ENCODE measurements around the gene PDLIM4.

Gene PDLIM4

GRCh38 chr5:132227485-132228240 is 29.8 kb upstream of the PDLIM4 start, which contains the start of gene P4HA2:
TSS of gene P4HA2 (minus strand) at chr5:132227853. CDS start at chr5:132218626, 9,227 bp downstream.
- peak; percentile 91 for DNase-seq (ENCODE audit: low spot score)

- no peak for DNase-seq (ENCODE audit: low spot score)
Observed at GRCh38 chr5:132228241-132229035, 29.1 kb upstream of the PDLIM4 start.

GRCh38 chr5:132229236-132229635 is 28.3 kb upstream of the PDLIM4 start:
- no peak for DNase-seq (ENCODE audit: low spot score)

GRCh38 chr5:132230871-132231270 is 26.6 kb upstream of the PDLIM4 start:
- DNase-seq (ENCODE audit: low spot score), result no peak

GRCh38 chr5:132232465-132232864 is 25.0 kb upstream of the PDLIM4 start:
- no peak for DNase-seq (ENCODE audit: low spot score)

- DNase-seq (ENCODE audit: low spot score), result no peak
Observed at GRCh38 chr5:132233081-132233480, 24.4 kb upstream of the PDLIM4 start.

GRCh38 chr5:132233811-132234683 is 23.4 kb upstream of the PDLIM4 start:
- DNase-seq (ENCODE audit: low spot score), result no peak

- DNase-seq (ENCODE audit: low spot score), result no peak
Observed at GRCh38 chr5:132234684-132235062, 22.8 kb upstream of the PDLIM4 start.

GRCh38 chr5:132235340-132235739 is 22.2 kb upstream of the PDLIM4 start:
- no peak for DNase-seq (ENCODE audit: low spot score)

GRCh38 chr5:132237141-132237540 is 20.4 kb upstream of the PDLIM4 start:
- DNase-seq (ENCODE audit: low spot score), result no peak

GRCh38 chr5:132237670-132238069 is 19.8 kb upstream of the PDLIM4 start:
- DNase-seq (ENCODE audit: low spot score), result no peak

- peak; percentile 79 for DNase-seq (ENCODE audit: low spot score)
Observed at GRCh38 chr5:132238169-132238744, 19.2 kb upstream of the PDLIM4 start.

- no peak for DNase-seq (ENCODE audit: low spot score)
Observed at GRCh38 chr5:132238901-132239500, 18.5 kb upstream of the PDLIM4 start.

- DNase-seq (ENCODE audit: low spot score), result no peak
Observed at GRCh38 chr5:132239776-132240175, 17.7 kb upstream of the PDLIM4 start.

GRCh38 chr5:132243366-132243977 is 14.0 kb upstream of the PDLIM4 start:
- no peak for DNase-seq (ENCODE audit: low spot score)

GRCh38 chr5:132245593-132245992 is 11.9 kb upstream of the PDLIM4 start:
- DNase-seq (ENCODE audit: low spot score), result no peak

- DNase-seq (ENCODE audit: low spot score), result no peak
Observed at GRCh38 chr5:132246806-132247205, 10.7 kb upstream of the PDLIM4 start.

GRCh38 chr5:132250547-132250946 is 6.9 kb upstream of the PDLIM4 start:
- DNase-seq (ENCODE audit: low spot score), result no peak

- peak; percentile 81 for DNase-seq (ENCODE audit: low spot score)
Observed at GRCh38 chr5:132251220-132251725, 6.2 kb upstream of the PDLIM4 start.

- DNase-seq (ENCODE audit: low spot score), result no peak
Observed at GRCh38 chr5:132253008-132253441, 4.5 kb upstream of the PDLIM4 start.
